PC-9 (cell line): ENCODE measurements around the gene TROAP. TPM values are rescaled to one million over a fixed set of nuclear protein-coding genes. Genes with fewer than 3 reads are reported as not detected.

Experiments used
- BruUV-seq: library from RNA; stranded (reverse); fragments of 400-500 nt; replicated peaks from 2 replicates; lab custom pipeline; 2021; lab: Mats Ljungman, UMichigan
- CTCF ChIA-PET: fragments of 300-600 bp; sonication (Branson Sonifier 250); formaldehyde crosslinking; loops from one replicate; lab custom pipeline; 2022; ENCODE audit warnings: antibody characterized with exemption; lab: Charles Lee
- POLR2A ChIA-PET: fragments of 300-600 bp; sonication (Branson Sonifier 250); formaldehyde crosslinking; loops from one replicate; lab custom pipeline; 2022; ENCODE audit warnings: antibody characterized with exemption; ENCODE audit not compliant: unreplicated experiment; lab: Charles Lee
- DNase-seq, 2 experiments: peaks; one replicate each; pipeline versions ENCODE4 v3.0.0 to v3.0.0-alpha.2; 2015 to 2022; ENCODE audit warnings: mixed read lengths in 1 of 2
- H2AFZ ChIP-seq: fragments of 200-600 bp; sonication (generic); 2 replicates; pipeline ENCODE4 v1.8.1; 2017; ENCODE audit warnings: antibody characterized with exemption
- H3F3A ChIP-seq: fragments of 200-600 bp; sonication (generic); 2 replicates; pipeline ENCODE4 v1.8.1; 2017; ENCODE audit warnings: antibody characterized with exemption, mild to moderate bottlenecking, low read depth; ENCODE audit not compliant: insufficient read depth
- H3K27ac ChIP-seq: fragments of 200-600 bp; sonication (generic); 2 replicates; pipeline ENCODE4 v1.6.1; 2016; ENCODE audit warnings: mixed run types
- H3K27me3 ChIP-seq: fragments of 200-600 bp; sonication (generic); 2 replicates; pipeline ENCODE4 v1.6.1; 2016; ENCODE audit warnings: low read depth, mixed run types; ENCODE audit not compliant: insufficient read depth
- H3K36me3 ChIP-seq: fragments of 200-600 bp; sonication (generic); 2 replicates; pipeline ENCODE4 v1.6.1; 2016; ENCODE audit warnings: low read depth, mixed run types
- H3K4me1 ChIP-seq: fragments of 200-600 bp; sonication (generic); replicated peaks from 2 replicates; pipeline ENCODE4 v1.6.1; 2016; ENCODE audit warnings: mixed run types; ENCODE audit not compliant: insufficient read depth
- H3K4me2 ChIP-seq: fragments of 200-600 bp; sonication (generic); 2 replicates; pipeline ENCODE4 v1.6.1; 2017; ENCODE audit warnings: mixed run types
- H3K4me3 ChIP-seq: fragments of 200-600 bp; sonication (generic); 2 replicates; pipeline ENCODE4 v1.6.1; 2016; ENCODE audit warnings: mixed run types
- H3K79me2 ChIP-seq: fragments of 200-600 bp; sonication (generic); 2 replicates; pipeline ENCODE4 v1.6.1; 2017; ENCODE audit warnings: low read depth, mixed run types
- H3K9me2 ChIP-seq: fragments of 200-600 bp; sonication (generic); 2 replicates; pipeline ENCODE4 v1.8.1; 2017; ENCODE audit warnings: mild to moderate bottlenecking; ENCODE audit not compliant: insufficient read depth
- H3K9me3 ChIP-seq: fragments of 200-600 bp; sonication (generic); 2 replicates; pipeline ENCODE4 v1.8.1; 2016; ENCODE audit warnings: low read depth; ENCODE audit not compliant: insufficient read depth
- H4K20me1 ChIP-seq: fragments of 200-600 bp; sonication (generic); 2 replicates; pipeline ENCODE4 v1.8.1; 2017; ENCODE audit not compliant: insufficient read depth
- EZH2 ChIP-seq: fragments of 200-600 bp; sonication (generic); IDR thresholded peaks from 2 replicates; pipeline ENCODE4 v1.8.0; 2017; ENCODE audit warnings: antibody characterized with exemption, low read depth
- intact Hi-C: fragments of 100-400 bp; cut with micrococcal nuclease; formaldehyde crosslinking; loops from one replicate; pipeline ENCODE4 v1.10.0; 2022; ENCODE audit not compliant: unreplicated experiment
- total RNA-seq: library from RNA; stranded (reverse); gene quantifications from 2 replicates; pipeline ENCODE4 v1.2.3, GENCODE V29; 2021
- TF ChIP-seq, protein P1 (sequence below): fragments of 200-600 bp; sonication (generic); conservative IDR thresholded peaks from 2 replicates; pipeline ENCODE4 v1.6.1; 2017; ENCODE audit warnings: mixed run types, antibody characterized with exemption, mild to moderate bottlenecking, moderate library complexity

Gene TROAP
- total RNA-seq, 1 experiment from 2014 or later, result 79.9 TPM

DNA sequence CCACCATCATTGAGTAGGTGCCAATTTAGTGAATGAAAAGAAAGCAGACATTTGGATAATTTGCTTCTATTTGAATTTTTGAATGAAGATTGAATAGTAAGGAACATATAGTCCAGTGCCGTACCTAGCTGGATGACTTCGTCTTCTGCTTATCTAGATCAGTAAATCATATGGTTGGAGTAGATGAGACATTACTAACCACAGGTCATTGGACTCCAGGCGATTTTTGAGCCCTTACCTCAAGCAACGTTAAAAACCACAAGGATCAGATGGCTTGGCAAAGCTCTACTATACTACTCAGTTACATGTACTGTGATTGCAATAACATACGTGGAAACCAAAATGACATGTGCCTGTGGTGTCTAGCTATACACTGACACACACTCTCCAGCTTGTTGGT, 42.5 kb downstream of the TROAP start:
- intact Hi-C loops, result loop anchor here (5.0 to 10.0 kb wide), 2 partner anchors 202 to 339 kb away; partner anchors contain the start of genes FMNL3 and MCRS1

DNA sequence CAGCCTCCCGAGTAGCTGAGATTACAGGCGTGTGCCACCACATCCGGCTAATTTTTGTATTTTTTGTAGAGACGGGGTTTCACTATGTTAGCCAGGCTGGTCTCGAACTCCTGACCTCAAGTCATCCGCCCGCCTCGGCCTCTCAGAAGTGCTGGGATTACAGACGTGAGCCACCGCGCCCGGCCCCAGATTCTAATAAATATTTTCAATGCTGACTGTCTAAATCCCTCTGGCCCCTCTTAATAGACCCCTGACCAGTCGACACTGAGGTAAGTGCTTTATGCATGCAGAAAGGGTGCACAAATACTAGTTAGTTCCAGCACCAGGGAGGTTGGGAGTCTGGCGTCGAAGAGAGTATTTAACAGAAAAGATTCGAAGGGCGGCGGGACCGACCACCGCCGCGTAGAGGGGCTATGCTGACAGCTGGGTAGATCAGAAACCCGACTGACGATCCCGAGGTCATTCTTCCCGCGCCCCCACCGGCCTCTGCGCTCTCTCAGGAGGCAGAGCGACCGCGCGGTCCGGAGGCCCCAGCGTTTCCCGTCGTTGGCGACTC, 43.1 kb downstream of the TROAP start:
- POLR2A ChIA-PET, result interaction anchor here (0.6 to 1.1 kb wide), 3 partner anchors 18 to 141 kb away, joined by 4 to 7 read pairs (median 5); partner anchors contain the start of gene TROAP
- no TSS peak for BruUV-seq
- Histone ChIP-seq H3K27ac (peak overlapping the region; percentile 73), H4K20me1 (peaks cover 2% of the 10 kb centered on the region; the same call in 1 of the 2 replicates), H3K4me3 (peak overlapping the region; percentile 93), H3K4me1 (peaks cover 36% of the 10 kb centered on the region), H3K36me3 (no peaks in the 10 kb centered on the region), H2AFZ (peak overlapping the region; percentile 94), H3K27me3 (no peaks in the 10 kb centered on the region), H3K9me3 (no peaks in the 10 kb centered on the region), H3K79me2 (peaks cover 36% of the 10 kb centered on the region), H3K4me2 (peak overlapping the region; percentile 98), H3F3A (peaks cover 26% of the 10 kb centered on the region), H3K9me2 (no peaks in the 10 kb centered on the region)
- TF ChIP-seq EZH2, result no peak
- TF ChIP-seq, protein P1, sequence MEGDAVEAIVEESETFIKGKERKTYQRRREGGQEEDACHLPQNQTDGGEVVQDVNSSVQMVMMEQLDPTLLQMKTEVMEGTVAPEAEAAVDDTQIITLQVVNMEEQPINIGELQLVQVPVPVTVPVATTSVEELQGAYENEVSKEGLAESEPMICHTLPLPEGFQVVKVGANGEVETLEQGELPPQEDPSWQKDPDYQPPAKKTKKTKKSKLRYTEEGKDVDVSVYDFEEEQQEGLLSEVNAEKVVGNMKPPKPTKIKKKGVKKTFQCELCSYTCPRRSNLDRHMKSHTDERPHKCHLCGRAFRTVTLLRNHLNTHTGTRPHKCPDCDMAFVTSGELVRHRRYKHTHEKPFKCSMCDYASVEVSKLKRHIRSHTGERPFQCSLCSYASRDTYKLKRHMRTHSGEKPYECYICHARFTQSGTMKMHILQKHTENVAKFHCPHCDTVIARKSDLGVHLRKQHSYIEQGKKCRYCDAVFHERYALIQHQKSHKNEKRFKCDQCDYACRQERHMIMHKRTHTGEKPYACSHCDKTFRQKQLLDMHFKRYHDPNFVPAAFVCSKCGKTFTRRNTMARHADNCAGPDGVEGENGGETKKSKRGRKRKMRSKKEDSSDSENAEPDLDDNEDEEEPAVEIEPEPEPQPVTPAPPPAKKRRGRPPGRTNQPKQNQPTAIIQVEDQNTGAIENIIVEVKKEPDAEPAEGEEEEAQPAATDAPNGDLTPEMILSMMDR, result no peak; the same call in 1 of the 2 replicates
- no peak for DNase-seq
- CTCF ChIA-PET, result interaction anchor here (0.5 to 1.5 kb wide), 2 partner anchors 18 to 853 kb away, joined by 3 to 10 read pairs; no protein-coding TSS in a partner anchor
- intact Hi-C loops, result loop anchor here (5.0 to 10.0 kb wide), 2 partner anchors 201 to 339 kb away; partner anchors contain the start of genes FMNL3 and MCRS1

More for the DNA sequence above, 42.5 kb downstream of the TROAP start:
- TF ChIP-seq, protein P1, result no peak
- TF ChIP-seq EZH2, result no peak
- H3K79me2 ChIP-seq, result peaks cover 30% of the 10 kb centered on the region
- peak overlapping the region; percentile 98 for H3K4me2 ChIP-seq
- ChIA-PET CTCF (no interaction called here), POLR2A (no interaction called here)
- no peak overlapping the region for H2AFZ ChIP-seq
- no peaks in the 10 kb centered on the region for H3K27me3 ChIP-seq
- DNase-seq, result peak in 1 of 2 experiments; percentile 53
- no peaks in the 10 kb centered on the region for H3K36me3 ChIP-seq
- H3K27ac ChIP-seq, result no peak overlapping the region
- H4K20me1 ChIP-seq, result no peaks in the 10 kb centered on the region
- H3K4me1 ChIP-seq, result peaks cover 36% of the 10 kb centered on the region
- H3K9me3 ChIP-seq, result no peaks in the 10 kb centered on the region
- peak overlapping the region; percentile 93; the same call in 1 of the 2 replicates for H3K4me3 ChIP-seq
- H3K9me2 ChIP-seq, result no peaks in the 10 kb centered on the region
- no TSS peak for BruUV-seq
- H3F3A ChIP-seq, result peaks cover 26% of the 10 kb centered on the region

DNA sequence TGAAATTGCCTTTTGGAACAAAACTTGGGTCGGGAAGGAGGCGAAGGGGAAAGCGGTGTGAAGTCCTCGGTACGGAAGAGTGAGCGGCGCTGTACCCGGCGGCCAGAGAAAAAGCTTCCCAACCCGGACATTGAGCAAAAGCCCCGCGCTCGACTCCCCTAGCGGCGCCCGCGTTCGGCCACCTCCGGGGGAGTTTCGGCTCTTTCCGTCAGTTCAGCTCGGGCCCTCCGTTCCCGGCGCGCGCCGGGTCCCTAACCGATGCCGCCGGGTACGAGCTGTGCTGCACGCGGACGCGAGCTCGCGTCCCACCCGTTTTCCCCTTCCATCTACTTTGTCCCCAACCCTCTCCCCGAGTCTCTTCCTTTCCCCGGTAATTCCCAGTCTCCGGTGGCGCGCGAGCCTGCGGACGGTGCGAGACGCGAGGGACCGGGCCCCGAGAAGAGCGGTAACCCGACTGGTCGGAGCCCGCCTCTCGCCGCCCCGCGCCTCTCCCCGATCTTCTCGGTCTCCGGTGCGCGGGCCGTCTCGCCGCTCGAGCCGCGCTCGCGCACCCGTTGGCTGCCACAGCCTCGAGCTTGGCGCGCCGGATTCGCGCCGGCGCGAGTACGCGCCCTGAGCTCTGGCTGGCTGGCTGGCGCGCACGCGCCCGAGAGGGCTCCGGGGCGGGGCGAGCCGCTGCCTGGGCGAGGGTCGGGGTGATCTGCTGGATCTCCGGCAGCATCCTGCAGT, 43.8 kb downstream of the TROAP start:
- TF ChIP-seq, protein P1, result no peak; the same call in 1 of the 2 replicates
- TF ChIP-seq EZH2, result no peak
- ChIA-PET POLR2A (interaction anchor here (0.5 to 1.1 kb wide), 12 partner anchors 9 to 502 kb away, joined by 3 to 10 read pairs (median 4); partner anchors contain the start of genes TMBIM6 and TROAP), CTCF (interaction anchor here (0.5 to 1.5 kb wide), 8 partner anchors 19 to 852 kb away, joined by 3 to 10 read pairs (median 4); partner anchors contain the start of gene TMBIM6)
- Histone ChIP-seq H3K4me2 (peak overlapping the region; percentile 98), H2AFZ (peak overlapping the region; percentile 94), H3K9me3 (no peaks in the 10 kb centered on the region), H3F3A (peaks cover 26% of the 10 kb centered on the region), H3K27me3 (no peaks in the 10 kb centered on the region), H3K27ac (peak overlapping the region; percentile 73), H3K79me2 (peaks cover 43% of the 10 kb centered on the region), H4K20me1 (peaks cover 7% of the 10 kb centered on the region; the same call in 1 of the 2 replicates), H3K4me1 (peaks cover 36% of the 10 kb centered on the region), H3K9me2 (no peaks in the 10 kb centered on the region), H3K36me3 (no peaks in the 10 kb centered on the region), H3K4me3 (peak overlapping the region; percentile 93)
- DNase-seq, result peak; percentile 81 to 98
- BruUV-seq, result TSS peak; percentile 89
- intact Hi-C loops, result loop anchor here (5.0 to 10.0 kb wide), 2 partner anchors 200 to 338 kb away; partner anchors contain the start of genes FMNL3 and MCRS1
